GDM1 (cell line): ENCODE data around the gene ZBTB24.
A peak's percentile ranks its signal among the peaks of the same experiment; 100 is the strongest.

Source experiments
- DNase-seq: peaks from one replicate; lab custom pipeline; 2025; lab: John Stamatoyannopoulos, UW

The ZBTB24 gene

DNA sequence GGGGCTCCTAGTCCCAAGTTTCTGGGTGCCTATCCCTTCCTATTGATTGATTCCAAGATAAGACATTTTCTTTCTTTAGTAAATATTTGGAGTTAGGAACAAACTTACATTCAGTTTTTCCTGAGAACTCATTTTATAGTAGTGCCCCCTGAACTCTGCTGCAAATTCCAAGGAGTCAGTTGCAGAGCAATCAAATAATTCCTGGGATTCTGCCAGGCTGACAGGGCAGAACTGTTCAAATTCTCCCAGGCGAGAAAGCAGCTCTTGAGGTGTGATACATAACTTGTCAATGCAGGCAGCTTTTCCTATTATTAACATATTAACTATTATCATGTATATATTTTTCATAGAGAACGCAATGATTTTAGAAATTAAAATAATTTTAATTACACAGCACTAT is 15.9 kb upstream of the ZBTB24 start:
- no peak for DNase-seq

DNA sequence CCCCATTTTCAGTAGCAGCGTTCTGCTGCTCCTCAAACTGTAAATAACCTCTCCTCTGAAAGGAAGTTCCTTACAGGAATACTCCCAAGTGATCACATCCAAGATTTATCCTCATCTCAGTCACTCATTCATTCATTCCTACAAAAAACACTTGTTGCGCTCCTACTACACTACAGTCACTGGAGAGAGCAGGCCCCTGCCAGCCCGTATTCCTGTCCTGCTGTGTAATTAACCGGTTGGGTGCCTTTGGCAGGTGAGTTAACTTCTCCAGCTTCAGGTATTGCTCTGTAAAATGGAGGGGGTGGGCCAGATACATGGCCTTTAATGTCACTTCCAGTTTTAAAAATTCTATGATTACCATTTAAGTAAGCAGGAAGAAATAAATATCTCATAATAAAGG is 15.0 kb upstream of the ZBTB24 start:
- DNase-seq, result no peak

DNA sequence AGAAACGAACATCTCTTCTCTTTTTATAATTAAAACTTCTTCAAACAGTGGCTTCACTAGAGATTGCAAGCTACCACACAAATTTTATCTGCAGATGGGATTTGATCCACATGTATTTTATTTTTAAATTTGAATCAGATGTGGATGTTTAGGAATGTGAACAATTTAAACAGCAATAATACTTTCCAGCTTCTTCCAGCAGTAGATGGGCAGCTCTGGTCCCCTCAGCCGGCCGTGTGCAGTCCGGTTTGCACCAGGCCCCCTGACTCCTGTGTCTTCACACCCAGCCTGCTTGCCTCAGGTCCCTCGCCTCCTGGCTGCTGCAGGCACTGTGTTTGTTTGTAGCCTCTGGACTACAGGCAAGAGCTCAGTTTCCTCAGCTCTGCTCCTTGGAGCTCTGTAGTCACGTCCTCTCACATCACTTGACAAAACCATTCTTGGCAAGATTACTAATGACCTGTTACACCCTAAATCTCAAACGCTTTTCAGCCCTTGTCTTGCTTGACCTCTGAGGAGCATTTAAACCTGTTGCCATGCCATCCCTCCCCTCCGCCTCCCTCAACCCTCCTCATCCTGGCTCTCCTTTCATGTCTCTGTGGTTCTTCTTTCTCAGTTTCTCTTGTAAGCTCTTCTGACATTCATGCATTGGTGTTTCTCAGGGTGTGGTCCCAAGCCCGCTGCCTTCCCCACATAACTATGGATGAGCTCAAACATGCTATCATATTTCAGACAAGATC is 13.2 kb upstream of the ZBTB24 start:
- no peak for DNase-seq

DNA sequence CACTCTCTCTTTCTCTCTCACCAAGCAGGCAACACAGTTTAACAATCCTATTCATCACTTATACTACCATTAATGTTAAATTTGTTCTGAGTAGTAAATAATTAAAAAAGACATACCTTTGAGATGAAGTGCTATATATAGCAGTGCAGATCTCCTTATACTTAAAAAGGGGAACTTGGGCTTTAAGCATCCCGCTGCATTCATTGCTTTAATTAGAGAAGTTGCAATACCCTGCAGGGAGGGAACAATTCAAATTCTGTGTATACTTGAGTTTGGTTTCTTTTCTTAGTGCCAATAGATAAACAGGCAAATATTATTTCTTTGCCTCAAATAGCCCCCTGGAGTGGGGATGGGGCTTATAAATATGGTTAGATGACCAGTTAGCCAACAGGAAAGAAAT is 10.8 kb upstream of the ZBTB24 start:
- peak; percentile 32 for DNase-seq

DNA sequence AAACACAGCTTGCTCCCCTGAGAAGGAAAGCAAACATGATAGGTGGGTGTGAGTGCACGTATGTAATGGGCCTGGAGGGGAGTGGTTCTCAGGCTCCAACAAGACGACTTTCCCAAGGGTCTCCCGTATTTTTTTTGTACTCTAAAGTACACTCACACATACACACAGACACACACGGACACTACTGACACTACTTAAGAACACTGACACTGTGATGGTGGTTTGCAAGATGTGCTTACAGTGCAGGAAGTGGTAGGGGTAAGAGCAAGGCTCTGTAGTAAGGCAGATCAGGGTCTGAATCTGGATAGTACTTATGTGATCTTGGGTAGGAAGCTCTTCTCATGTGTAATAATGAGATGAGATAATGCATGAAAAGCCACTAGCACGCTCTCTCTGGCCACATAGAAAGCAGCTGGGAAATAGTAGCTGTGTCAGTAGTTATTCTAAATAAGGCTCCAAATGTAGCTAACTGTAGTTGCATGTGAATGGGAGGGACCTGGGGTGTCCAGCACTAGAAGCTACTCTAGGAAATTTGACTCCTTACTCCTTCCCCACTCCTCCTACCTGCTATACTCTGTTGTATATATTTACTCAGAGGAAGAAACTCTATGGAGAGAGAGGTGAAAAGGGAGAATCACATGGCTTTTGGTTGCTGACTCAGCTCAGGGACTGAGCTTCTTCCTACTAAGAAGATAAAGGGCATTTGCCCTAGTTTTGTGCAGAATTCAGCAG is 8.4 kb upstream of the ZBTB24 start:
- no peak for DNase-seq

DNA sequence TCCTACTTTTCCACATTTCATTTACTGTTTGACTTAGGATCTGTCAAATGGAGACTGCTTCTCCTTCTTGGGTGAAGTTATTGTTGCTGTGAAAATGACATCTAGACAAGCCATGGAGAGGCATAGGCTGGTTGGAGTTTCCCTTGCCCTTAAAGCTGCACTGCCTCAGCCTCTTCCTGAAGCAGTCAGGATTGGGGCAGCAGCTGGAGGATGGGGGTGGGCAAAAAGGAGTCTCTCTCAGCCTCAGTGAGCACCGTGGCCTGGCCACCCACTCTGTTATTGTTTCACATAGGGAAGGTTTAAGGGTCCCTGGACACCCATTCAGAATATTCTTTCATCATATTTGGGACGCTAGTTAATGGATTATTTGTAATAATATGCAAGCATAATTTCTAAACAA is 7.7 kb upstream of the ZBTB24 start:
- no peak for DNase-seq

DNA sequence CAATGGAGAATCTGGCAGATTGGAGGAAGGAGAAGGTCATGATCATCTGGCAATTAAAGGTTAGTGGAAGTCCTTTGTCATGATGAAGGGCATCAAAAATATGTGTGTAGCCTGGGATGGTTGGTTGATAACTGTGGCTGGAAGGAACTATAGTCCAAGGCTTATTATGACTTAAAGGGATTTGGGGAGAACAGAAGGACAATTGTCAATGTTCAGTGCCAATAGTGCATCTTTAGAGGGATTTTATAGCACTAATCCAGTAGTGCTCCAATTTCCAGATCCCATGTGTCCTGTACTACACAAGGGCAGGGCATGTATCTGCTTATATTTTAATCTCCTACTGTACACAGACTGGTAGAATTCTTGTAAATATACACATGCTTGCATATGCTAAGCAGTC is 5.0 kb upstream of the ZBTB24 start:
- DNase-seq, result no peak

DNA sequence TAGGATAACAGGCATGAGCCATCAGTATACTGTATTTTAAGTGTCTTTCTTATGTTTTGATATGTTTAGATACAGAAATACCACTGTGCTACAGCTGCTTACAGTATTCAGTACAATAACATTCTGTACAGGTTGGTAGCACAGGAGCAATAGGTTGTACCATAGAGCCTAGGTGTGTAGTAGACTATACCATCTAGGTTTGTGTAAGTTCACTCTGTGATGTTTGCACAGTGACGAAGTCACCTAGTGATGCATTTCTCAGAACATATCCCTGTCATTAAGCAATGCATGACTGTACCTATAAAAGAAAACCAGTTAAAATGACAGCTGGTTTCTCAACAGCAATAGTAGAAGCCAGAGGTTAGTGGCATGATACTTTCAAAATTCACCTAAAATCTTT is 3.0 kb upstream of the ZBTB24 start:
- no peak for DNase-seq

DNA sequence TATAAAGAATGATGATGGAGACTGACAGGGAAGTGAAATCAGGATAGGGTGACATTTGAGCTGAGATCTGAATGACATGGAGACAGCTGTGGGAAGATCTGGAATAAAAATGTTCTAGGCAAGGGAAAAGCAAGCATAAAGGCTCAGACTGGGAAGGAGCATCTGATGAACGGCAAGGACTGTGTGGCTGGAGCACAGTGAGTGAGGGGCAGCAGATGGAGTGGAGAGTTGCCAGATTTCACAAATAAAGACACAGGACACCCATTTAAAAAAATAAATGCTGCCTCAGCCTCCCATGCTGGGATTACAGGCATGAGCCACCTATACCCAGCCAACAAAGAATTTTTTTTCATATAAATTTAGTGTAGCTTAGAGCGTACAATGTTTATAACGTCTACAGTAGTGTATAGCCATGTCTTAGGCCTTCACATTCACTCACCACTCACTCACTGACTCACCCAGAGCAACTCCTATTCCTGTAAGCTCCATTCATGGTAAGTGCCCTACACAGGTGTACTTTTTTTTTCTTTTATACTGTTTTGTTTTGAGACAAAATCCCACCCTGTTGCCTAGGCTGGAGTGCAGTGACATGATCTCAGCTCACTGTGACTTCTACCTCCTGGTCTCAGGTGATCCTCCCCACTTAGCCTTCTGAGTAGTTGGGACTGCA is 2.4 kb upstream of the ZBTB24 start:
- DNase-seq, result no peak

DNA sequence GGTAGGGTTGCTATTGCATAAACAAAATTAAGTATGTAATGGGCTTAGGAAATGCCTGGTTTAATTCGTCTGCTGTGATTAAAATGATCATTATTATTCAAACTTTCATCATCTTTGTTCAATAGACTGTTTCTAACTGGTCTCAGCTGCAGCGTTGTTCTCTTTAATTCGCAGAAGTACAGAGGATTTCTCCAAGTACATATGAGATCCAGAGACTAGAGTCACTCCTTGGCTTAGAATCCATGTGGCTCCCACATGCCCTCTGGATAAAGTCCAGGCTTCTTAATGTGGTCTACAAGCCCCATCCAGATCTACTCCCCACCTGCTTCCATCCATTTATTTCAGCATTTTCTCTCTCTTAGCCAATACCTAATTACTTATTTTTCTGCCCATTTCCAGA is 1.1 kb upstream of the ZBTB24 start:
- DNase-seq, result no peak

DNA sequence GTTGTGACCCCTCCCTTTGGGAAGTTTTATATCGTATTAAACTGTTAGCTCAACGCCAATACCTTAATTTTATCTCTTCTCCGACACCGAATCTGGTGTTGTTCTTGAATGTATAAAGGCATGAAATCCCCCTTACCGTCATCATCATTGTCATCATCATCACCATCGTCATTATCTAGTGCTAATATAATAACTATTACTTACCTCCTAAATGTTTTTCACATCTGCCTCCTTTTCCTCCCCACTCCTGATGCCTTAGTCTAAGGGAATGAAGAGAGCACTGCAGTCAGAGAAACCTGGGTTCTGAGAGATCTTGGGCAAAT is 677 bp upstream of the ZBTB24 start:
- no peak for DNase-seq

DNA sequence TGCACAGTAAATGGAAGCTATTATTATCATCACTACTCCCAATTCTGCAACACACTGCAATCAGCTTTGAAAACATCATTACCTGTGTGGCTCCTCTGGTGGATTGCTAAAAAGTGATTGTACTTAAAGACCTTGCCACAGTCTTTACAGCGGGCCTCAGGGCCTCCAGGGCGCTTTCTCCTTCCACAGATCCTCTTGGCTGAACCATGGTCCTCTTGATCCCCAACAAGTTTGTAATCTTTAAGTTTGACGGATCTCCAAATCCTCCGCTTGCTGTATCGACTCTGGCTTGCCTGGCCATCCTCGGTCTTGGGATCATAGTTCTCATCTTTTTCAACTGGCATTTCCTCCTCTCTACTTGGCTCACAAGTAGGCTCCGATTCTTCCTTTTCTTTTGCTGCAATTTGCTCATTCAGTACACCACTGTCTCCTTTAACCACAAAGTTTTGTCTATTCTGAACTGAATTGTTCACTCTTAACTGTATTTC is 2.0 kb downstream of the ZBTB24 start:
- no peak for DNase-seq

DNA sequence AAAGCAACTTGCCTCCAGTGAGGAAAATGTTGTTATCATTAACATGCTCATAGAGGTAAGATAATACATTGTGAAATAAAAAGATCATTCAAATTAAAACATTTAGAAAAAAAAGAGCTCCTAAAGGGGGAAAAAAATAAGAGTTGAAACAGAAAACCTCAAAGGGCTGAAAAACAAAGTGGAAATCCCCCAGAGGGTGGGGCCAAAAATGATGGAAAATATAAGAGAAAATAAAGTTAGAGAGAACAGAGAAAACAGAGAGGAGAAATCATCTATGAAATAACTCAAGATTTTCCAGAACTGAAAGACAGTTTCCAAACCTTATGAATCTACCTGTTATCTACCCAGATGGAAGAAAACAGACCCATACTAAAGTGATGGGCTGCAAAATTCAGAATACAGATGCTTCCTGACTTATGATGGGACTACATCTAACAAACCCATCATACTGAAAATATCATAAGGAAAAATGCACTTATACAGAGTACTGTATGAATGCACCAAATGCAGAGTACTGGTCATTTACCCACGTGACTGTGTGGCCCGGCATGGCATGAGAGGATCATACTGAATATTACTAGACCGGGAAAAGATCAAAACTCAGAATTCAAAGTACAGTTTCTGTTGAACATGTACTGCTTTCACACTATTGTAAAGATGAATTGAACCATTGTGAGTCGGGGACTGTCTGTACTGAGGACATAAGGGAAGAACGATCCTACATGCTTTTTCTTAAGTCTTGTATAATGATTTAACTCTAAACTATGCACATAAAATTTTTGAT is 4.0 kb downstream of the ZBTB24 start:
- DNase-seq, result no peak

DNA sequence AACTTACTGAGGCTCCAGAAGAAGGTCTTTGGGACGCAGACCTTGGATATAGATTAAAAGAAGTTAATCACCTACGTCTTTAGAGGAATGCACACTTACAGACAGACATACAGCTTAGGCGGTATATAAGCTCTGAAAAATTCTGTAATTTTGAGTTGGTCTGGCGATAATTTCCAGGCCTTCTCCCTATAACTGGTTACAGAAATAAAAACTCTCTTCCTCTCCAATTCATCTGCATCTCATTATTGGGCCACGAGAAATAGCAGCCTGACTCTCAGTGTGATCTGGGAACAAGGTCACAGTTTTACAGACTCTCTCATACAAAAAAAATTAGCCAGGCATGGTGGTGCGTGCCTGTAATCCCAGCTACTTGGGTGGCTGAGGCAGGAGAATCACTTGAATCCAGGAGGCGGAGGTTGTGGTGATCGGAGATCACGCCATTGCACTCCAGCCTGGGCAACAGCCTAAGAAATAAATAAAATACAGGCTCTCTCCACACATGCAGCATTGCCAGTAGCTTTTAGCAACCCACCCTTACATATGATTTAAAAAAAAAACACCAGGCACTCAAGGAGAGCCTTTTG is 4.7 kb downstream of the ZBTB24 start:
- no peak for DNase-seq

DNA sequence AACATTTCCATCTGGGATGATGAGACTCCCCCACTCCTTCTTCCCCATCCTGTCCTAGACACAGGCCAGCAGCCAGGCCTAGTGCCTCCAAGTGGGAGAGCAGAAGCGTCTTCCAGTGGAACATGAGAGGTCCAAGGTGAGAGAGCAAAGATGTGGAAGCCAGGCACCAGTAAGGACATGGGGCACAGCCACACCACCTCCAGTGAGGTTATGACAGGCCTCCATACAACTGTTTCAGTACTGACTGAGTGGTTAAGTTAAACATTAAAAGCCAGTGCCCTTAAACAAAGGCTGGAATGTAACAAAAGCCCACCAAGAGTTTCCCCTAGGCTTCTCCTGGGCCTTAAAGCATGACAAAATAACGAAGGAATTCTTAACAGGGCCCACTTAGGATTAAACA is 5.3 kb downstream of the ZBTB24 start:
- no peak for DNase-seq

DNA sequence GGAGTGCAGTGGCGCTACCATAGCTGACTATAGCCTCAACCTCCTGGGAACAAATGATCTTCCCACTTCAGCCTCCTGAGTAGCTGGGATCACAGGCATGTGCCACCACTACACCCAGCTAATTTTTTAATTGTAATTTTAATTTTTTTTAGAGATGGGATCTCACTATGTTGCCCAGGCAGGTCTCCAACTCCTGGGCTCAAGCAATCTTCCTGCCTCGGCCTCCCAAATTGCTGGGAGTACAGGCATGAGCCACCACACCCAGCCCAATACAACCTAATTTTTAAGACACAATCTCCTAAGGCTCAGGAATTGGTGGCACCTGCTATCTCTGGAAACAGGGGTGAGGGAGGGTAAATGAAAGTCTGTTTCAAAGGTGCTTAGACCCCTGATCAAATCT is 5.8 kb downstream of the ZBTB24 start:
- no peak for DNase-seq

DNA sequence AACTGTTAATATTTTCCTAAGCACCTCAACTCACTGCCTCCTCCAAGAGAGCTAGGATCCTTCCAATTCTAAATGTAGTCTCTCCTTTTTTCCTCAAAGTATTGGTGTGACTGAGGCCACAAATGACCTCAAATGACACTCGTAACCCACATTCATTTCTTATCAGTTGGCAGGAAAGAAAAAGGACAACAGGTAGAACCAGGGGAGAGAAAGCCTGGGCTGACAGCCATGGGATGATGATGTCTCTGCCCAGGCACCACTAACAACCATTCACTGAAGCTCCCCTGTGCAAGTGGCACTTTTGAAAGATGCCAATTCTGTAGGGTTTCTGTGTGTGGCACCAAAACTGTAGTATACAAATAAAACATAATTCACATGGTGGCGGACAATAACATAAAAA is 7.4 kb downstream of the ZBTB24 start:
- DNase-seq, result no peak

DNA sequence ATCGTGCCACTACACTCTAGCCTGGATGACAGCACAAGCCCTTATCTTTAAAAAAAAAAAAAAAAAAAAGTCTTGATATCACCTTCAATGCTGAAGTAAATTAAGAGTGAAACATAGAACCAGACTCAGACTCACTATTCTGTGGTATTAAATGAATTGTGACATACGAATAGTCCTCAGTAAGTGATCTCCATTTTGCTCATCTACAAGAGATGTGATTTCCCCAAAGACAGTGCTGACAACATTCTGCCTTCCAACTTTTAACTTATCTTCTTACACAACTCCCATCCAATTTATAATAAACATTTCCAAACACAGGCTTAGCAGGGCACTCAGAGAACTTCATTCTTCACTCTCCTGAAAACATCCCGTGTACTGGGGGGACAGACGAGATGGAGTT is 8.0 kb downstream of the ZBTB24 start:
- no peak for DNase-seq

DNA sequence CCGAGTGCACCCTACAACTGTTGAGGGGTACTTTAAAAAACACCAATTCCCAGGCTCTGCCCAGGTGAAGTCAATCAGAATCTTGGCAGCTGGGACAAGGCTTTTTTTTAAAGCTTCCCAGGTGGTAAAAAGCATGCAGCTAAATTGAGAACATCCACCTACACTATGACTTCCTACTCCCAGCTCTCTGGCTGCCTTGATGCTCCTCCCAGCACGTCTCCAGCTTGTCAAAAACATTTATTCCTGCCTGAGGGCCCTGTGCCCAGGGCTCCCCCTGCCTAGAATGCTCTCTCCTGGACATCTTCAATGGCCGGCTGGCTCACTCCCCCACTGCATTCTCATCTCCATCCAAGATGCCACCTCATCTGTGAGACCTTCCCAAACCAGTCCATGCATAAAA is 9.9 kb downstream of the ZBTB24 start:
- no peak for DNase-seq

DNA sequence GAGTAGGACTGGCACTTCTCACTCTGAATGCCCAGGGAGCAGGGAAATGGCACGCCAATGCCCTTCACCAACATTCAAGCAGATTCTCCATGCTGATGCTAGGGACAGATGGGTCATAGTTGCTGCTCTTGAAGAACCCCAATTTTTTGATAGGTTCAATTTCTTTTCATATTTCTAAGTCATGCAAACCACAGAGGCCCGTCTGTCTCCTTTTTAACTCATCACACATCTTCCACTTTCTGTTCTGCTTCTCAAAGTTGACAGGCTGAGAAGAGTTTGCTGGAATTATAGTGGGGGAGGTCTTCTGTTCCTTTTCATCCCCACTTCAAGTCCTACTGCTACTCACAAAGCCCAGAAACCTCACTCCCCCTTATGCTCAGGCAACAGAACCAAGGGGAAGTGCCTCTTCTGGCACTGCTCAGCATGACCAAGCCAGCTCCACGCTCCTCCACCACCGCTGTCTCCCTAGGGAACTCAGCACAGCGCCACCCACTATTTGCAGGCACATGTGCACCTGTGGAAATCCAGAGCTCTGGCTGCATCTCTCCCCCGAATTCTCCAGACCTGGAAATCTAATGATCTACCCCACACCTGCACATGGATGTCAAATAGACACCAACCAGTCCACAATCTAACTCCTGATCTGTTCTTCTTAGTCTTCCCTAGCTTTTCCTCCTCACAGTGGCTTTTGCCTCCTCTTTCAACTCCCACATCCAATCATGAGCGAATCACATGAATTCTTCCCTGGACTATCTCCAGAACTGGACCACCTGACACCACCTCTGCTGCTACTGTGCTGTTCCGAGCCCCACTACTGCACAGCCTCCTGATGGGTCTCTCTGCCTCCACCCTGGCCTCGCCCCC is 10.7 kb downstream of the ZBTB24 start:
- DNase-seq, result no peak

DNA sequence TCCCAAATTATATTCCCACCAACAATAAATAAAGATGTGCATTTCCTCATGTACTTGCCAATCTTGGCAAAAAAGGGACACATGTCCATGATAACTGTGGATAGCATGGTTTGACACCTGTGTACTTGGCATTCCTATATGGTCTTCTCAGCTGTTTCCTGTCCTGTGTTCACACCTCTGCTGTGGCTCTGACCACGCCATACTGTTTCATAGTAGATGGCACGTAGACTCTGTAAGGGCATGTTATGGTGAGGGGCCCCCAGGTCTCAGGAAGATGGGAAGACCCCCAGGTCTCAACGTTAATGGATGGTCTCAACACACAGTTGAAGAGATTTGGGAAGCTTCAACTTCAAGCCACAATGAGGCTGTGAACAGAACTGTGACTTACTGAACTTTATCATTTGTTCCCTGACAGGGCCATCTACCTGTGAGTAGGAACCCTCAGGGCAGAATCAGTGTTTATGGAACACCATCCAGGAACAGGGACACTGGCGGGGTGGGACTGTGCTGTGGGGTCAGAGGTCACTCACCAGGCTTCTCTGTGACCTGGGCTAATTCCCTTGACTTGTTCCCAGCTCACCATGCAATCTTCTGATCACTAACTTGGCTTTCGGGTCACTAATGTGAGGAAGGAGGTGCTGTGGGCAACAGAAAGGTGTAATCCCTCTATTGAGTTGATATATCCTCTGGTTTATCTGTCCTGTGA is 11.8 kb downstream of the ZBTB24 start:
- DNase-seq, result no peak
